Adrenal gland (tissue), 5 donors: ENCODE measurements around the gene PSMB1.

Experiments used
- CTCF ChIP-seq, 6 experiments: fragments of 450-650 bp in 4 of 6; fragments of 200-600 bp in 2 of 6; sonication (generic) in 1 of 6; IDR thresholded peaks; 1 replicate in 5 of 6; 2 replicates in 1 of 6; pipeline versions ENCODE4 v1.5.1 to v1.8.0; 2016 to 2021; ENCODE audit warnings: antibody characterized with exemption in 6 of 6, mild to moderate bottlenecking in 2 of 6, moderate library complexity in 1 of 6
- POLR2A ChIP-seq, 2 donors: fragments of 450-650 bp; IDR thresholded peaks; one replicate each; pipeline ENCODE4 v1.6.1; 2017; ENCODE audit warnings: antibody characterized with exemption in 2 of 2, mild to moderate bottlenecking in 2 of 2, moderate library complexity in 1 of 2
- donor health status: DM: no; HTN: no; CAD: no.

GRCh38 chr6:170493354-170493753 is 59.8 kb downstream of the PSMB1 start:
- TF ChIP-seq CTCF (IDR thresholded peaks at IDR 0.05) (no peak), POLR2A (IDR thresholded peaks at IDR 0.05) (no peak)
